CD4-positive, alpha-beta T cell treated with Interferon alpha-2 for 1 hour (primary cell): ENCODE results near the gene TMEM30A.

Experiments used
- DNase-seq, 2 donors: peaks; one replicate each; pipeline ENCODE4 v3.0.0-alpha.2; 2020 to 2022

Gene TMEM30A

GRCh38 chr6:75291331-75291730 lies 6.7 kb upstream of the TMEM30A start:
- no peak for DNase-seq

DNA sequence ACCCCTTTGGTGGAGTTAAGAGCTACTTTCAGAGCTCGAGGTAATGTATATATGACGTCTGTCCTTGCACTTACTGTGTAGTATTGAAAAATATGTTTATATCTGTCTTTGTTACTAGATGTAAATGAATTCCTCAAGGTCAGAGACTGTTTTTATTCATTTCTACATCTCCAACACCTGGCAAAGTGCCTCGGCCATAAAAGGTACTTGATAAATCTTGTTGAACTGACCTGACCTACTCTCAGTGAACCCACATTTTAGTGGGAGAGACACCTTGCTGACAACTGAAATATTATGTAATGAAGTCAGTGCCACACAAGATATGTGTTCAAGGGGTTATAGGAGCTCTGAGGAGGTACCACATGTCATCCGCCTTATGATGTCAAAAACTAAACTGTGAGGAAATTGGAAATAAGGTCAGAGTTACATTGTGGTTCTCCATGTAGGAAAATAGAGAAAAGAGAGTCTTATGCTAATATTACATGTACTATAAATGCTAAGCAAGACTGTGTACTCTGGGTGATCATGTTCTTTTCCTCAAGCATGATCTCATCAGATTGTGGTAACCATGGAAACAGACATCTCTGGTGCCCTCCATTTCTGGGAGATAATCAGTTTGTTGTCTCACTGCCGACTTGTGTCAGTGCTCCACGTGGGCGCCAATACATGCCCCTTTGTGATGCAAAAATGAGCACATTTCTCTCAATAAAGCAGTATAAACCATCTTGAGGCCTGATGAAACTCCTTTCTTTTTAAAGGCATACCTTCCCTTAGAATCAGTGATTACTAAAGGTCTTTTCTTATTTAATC lies 5.7 kb upstream of the TMEM30A start:
- no peak for DNase-seq

GRCh38 chr6:75288023-75288422 lies 3.4 kb upstream of the TMEM30A start:
- no peak for DNase-seq

GRCh38 chr6:75287424-75287823 lies 2.8 kb upstream of the TMEM30A start:
- no peak for DNase-seq

GRCh38 chr6:75286955-75287354 lies 2.4 kb upstream of the TMEM30A start:
- DNase-seq, result no peak

- DNase-seq, result no peak
Measured at GRCh38 chr6:75285283-75285639, 669 bp upstream of the TMEM30A start.

DNA sequence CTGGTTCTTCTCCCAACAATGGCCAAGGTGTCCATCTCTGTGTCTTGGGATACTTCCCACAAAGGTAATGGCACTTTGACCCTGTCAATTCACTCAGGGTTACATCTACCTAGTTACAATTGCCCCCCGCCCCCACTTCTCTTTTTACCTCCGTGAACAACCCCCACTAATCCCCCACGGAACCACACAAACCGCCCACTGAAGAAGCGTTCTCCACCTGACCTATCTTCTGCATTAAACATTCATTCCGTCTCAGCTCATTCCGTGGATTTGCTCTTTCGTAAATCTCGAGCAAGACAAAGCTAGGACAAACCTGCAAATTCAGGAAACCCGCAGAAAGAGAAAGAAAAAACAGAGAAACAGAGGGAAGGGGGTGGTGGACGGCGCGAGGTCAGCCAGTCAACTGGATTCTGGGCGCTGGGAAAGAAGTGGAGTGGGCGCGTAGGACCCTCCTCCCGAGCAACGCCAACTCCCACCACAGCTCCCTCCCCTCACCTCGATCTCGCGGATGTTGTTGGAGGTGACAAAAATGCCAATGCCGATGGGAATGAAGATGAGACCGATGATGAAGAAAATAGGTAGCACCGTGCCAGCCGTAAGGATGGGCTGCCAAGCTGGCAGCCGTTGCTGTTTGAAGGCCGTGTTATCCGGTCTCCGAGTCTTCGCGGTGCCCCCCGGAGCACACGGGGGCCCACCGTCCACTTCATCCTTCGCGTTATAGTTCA lies 523 bp downstream of the TMEM30A start:
- DNase-seq, result peak in 1 of 2 donors; percentile 32

DNA sequence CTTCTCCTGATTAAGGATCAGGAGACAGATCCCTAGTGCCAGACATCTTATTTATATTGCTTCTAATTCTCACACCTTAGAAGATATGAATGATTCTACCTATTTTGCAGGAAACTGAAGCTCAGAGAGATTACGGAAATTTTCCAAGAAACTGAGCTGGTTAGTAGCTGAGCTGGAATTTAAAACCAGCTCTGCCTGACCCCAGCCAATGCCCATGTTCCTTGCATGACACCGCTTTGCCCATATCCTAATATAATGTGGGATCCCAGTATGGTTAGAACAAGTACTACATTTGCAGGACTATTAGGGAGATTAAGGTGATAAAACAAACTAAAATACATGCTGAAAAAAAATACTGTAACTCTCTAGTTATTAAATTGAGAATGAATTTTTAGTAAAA lies 1.9 kb downstream of the TMEM30A start:
- DNase-seq, result no peak

- DNase-seq, result peak in 1 of 2 donors; percentile 24
Measured at GRCh38 chr6:75281653-75282052, 2.9 kb downstream of the TMEM30A start.

DNA sequence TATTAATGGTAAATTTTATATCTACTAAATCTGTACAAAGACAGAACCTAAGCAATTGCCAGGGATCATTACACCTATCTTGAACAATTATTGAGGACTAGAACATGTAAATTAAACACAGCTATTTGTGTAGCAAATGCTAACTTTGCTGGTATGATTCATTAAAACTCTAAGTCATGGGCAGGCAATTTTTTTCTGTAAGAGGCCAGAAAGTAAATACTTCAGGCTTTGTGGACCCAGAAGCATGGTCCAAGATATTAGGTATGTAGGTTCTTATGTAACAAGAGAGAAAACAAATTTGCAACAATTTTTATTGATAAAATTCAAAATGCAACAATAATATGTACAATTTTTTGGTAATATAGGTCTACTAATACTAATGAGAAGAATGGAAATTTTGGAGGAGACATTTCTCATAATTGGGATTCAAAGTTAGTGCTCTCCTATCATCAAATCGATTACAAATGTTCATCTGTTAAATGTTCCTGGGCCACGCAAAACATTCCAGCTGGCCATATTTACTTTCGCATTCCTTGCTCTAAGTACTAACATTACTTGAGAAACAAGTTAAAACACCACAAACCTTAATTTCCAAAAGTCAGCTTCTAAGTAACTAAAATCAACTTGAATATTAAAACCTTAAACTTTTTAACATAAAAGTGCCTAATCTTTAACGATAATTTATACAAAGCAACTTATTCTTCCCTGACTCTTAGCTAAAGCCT lies 4.3 kb downstream of the TMEM30A start:
- no peak for DNase-seq

- DNase-seq, result no peak
Measured at GRCh38 chr6:75279418-75279817, 5.2 kb downstream of the TMEM30A start.

- DNase-seq, result no peak
Measured at GRCh38 chr6:75278474-75279077, 6.0 kb downstream of the TMEM30A start.

DNA sequence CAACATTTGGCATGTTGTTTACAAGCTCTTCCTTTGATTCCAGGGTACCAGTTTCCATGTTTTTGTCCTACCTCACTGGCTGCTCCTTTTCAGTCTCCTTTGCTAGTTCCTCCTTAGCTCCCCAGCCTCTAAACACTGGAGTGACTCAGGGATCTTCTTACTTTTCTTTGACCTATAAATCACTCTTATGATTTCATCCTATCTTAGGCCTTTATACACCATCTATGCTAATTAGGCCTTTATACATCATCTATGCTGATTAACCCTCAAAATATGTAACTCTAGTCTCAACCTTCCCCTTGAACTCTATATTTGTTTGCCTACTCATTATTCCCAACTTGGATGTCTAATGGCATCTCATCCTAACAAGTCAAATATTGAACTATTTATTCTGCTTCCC lies 9.5 kb downstream of the TMEM30A start:
- DNase-seq, result no peak

GRCh38 chr6:75273009-75273408 lies 11.6 kb downstream of the TMEM30A start:
- no peak for DNase-seq

GRCh38 chr6:75272145-75272840 lies 12.3 kb downstream of the TMEM30A start:
- no peak for DNase-seq

DNA sequence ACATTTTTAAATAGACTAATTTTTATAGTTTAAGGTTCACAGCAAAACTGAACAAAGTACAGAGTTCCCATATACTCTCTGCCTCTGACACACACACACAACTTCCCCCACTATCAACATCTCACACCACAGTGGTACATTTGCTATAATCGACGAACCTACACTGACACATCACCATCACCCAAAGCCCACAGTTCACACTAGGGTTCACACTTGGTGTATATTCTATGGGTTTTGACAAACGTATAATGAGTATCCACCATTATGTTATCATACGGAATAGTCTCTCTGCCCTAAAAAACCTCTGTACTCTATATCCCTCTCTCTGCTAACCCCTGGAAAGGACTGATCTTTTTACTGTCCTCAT lies 15.6 kb downstream of the TMEM30A start:
- no peak for DNase-seq

DNA sequence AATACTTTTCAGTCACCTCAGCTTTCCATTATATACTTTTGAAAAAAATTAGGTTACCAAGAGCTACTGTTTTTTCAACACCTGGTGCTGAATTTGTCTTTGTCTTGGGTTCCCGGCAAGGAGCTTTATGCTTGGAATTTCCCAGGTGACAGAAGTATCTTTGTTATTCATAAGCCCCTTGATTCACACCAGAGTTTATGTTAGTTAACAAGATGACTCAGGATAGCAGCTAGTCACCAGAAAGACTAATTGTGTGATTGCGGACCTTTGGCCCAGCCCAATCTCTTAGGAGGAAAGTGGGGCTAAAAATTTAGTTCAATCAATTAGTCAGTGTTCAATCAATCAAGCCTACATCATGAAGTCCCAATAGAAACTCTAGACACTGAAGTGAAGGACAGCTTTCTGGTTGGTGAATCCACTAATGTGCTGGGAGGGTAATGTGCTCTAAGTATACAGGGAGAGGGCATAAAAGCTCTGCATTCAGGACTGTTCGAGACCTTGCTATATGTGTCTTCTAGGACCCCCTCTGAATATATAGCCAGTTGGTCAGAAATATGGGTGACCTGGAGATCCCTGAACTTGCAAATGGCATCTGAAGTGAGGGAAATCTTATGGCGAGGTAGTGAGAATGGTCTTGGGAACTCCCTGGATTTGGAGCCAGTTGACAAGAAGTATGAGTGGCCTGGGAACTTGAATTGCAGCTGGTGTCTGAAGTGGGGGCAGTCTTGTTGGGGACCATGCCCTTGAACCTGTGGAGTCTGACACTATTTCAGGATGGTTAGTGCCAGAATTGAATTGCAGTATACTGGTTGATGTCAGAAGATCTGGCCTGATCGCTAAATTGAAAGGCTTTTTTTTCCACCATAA lies 16.2 kb downstream of the TMEM30A start:
- DNase-seq, result no peak

DNA sequence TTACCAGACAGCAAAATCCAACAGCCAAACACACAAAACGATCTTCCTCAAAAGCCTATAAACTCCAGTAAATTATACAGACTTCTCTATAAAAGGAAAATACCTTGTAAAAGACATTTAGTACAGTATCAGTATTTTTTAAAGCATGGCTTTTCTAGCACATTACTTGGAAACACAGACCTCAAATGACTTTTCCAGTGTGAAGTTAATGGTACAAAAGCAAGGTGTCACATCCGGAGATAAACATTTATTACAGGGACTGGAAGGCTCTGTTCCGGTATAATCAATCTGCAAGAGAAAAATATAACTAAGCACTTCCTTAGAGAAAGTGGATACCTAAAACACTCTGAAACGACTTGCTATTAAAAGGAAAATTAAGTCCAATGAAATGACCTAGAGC lies 17.1 kb downstream of the TMEM30A start:
- no peak for DNase-seq

DNA sequence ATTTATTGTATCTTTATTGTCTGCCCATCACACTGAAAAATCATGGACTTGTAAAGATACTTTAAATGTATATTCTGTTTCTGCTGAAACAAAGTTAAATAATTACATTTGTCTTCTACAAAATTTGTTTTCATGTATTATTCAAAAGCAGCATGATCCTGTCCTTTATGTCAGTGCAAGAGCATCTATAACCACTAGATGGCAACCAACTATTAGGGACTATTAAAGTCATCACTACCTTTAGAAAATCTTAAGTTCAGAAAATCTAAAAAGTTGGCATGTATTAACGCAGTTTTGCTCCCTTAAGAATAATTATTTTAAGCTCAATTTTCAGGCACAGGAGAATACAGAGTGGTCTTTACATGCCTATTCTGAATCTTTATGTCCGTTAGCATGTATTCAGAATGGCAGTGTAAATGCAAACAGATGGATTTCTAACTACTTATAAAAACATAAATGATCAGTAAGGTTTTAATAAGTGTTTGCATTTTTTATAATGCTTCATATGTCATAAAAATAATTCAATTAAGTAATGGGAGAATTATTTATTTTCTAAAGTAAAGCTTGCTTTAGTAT lies 17.8 kb downstream of the TMEM30A start:
- DNase-seq, result peak in 1 of 2 donors; percentile 61

GRCh38 chr6:75263401-75263750 lies 21.2 kb downstream of the TMEM30A start:
- no peak for DNase-seq

DNA sequence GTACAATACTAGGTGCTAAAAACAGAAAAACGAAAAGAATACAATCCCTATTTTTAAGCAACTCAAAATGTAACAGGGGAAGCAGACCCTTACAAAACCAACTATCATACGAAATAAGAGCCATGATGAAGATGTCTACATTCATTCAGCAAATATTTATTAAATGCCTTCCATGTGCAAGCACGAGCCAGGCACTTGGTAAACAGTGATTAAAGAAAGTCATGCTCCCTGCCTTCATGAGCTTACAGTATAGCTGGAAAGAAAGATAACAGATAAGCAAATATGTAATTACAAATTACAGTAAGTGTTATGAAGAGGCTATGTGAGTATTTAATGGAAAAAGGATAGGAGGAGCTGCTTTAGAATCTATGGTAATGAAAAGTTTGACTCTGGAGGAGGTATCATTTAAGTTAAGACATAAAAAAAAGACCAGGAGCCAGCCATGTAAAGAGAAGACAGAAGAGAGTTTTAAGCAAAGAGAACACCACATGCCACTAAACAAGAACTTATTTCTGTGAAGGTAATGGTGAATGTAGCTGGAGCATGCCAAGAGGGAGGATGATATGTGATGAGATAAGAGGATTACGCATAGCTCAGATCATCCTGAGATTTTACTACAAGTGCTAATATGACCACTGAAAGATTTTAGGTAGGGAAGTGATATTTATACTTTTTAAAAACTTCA lies 21.7 kb downstream of the TMEM30A start:
- DNase-seq, result no peak
